GM12878 (cell line): ENCODE measurements around the gene TPD52L2. TPM values are rescaled to one million over a fixed set of nuclear protein-coding genes. Genes with fewer than 3 reads are reported as not detected.
A peak's percentile ranks its signal among the peaks of the same experiment; 100 is the strongest.

Experiments used
- ATAC-seq: fragments of 200-7000 bp; cut with Tn5 transposase; 3 replicates; pipeline ENCODE4 v1.9.1; 2020; ENCODE audit warnings: mild to moderate bottlenecking, moderate library complexity
- BruUV-seq: library from RNA; stranded (reverse); fragments of 400-500 nt; replicated peaks from 2 replicates; lab custom pipeline; 2021; lab: Mats Ljungman, UMichigan
- CTCF ChIA-PET: fragments of 300-600 bp; sonication (Branson Sonifier 250); formaldehyde crosslinking; extraction: SDS; loops from one replicate; lab custom pipeline; 2021; ENCODE audit warnings: inconsistent platforms; lab: Yijun Ruan, JAX
- POLR2A ChIA-PET: fragments of 350-600 bp; formaldehyde crosslinking; extraction: SDS; loops from one replicate; lab custom pipeline; 2021; ENCODE audit warnings: inconsistent platforms; lab: Charles Lee
- RAD21 ChIA-PET: fragments of 300-600 bp; sonication (Branson Sonifier 250); formaldehyde crosslinking; loops from one replicate; lab custom pipeline; 2023; ENCODE audit warnings: antibody characterized with exemption; ENCODE audit not compliant: unreplicated experiment; lab: Charles Lee
- SMC1A ChIA-PET: fragments of 300-600 bp; sonication (Branson Sonifier 250); formaldehyde crosslinking; loops from one replicate; lab custom pipeline; 2023; ENCODE audit not compliant: unreplicated experiment, uncharacterized antibody; lab: Charles Lee
- DNase-seq: peaks from one replicate; pipeline ENCODE4 v3.0.0-alpha.2; 2011; ENCODE audit warnings: low read depth, low spot score
- FAIRE-seq: peaks from 3 replicates; lab custom pipeline; 2011; peaks lifted over from hg19 to GRCh38; lab: Jason Lieb, UNC
- H2AFZ ChIP-seq: 2 replicates; pipeline ENCODE4 v1.6.0; 2011; ENCODE audit warnings: low read depth, low read length, control low read depth; ENCODE audit not compliant: control insufficient read depth
- H3K27ac ChIP-seq: 2 replicates; pipeline ENCODE4 v1.5.1; 2011; ENCODE audit warnings: control low read depth; ENCODE audit not compliant: control insufficient read depth, insufficient read depth
- H3K27me3 ChIP-seq, 2 experiments: replicated peaks in 1 of 2; 2 replicates each; pipeline versions ENCODE4 v1.6.0 to v1.6.1; 2011; ENCODE audit warnings: low read length in 1 of 2; ENCODE audit not compliant: control insufficient read depth in 2 of 2, insufficient read depth in 2 of 2
- H3K36me3 ChIP-seq, 2 experiments: 2 replicates each; pipeline ENCODE4 v1.5.1; 2011; ENCODE audit warnings: low read length in 1 of 2; ENCODE audit not compliant: control insufficient read depth in 2 of 2, insufficient read depth in 2 of 2
- H3K4me1 ChIP-seq: 2 replicates; pipeline ENCODE4 v1.6.1; 2011; ENCODE audit warnings: mild to moderate bottlenecking, low read length, moderate library complexity, mixed read lengths; ENCODE audit not compliant: control insufficient read depth, insufficient read depth
- H3K4me2 ChIP-seq: 2 replicates; pipeline ENCODE4 v1.6.0; 2011; ENCODE audit warnings: control low read depth; ENCODE audit not compliant: control insufficient read depth, insufficient read depth
- H3K4me3 ChIP-seq: fragments of 200-600 bp; sonication (generic); 2 replicates; pipeline ENCODE4 v1.5.1; 2016
- H3K79me2 ChIP-seq: 2 replicates; pipeline ENCODE4 v1.6.0; 2011; ENCODE audit warnings: low read length; ENCODE audit not compliant: control insufficient read depth, insufficient read depth
- H3K9ac ChIP-seq: 2 replicates; pipeline ENCODE4 v1.8.0; 2011; ENCODE audit warnings: low read length, control low read depth, mixed read lengths; ENCODE audit not compliant: control insufficient read depth, insufficient read depth
- H3K9me3 ChIP-seq: replicated peaks from 3 replicates; pipeline ENCODE4 v1.5.1; 2011; ENCODE audit warnings: mild to moderate bottlenecking, low read length; ENCODE audit not compliant: control insufficient read depth, insufficient read depth
- H4K20me1 ChIP-seq: 2 replicates; pipeline ENCODE4 v1.6.0; 2011; ENCODE audit not compliant: control insufficient read depth, insufficient read depth
- BMI1 ChIP-seq: fragments of 450-650 bp; IDR thresholded peaks from 2 replicates; pipeline ENCODE4 v1.6.1; 2016; ENCODE audit warnings: mild to moderate bottlenecking, moderate library complexity, borderline replicate concordance
- BRCA1 ChIP-seq: IDR thresholded peaks from 2 replicates; pipeline ENCODE4 v1.6.1; 2011; ENCODE audit warnings: low read depth, low read length, improper control_type of control experiment
- EED ChIP-seq: sonication (generic); IDR thresholded peaks from 2 replicates; pipeline ENCODE4 v1.6.1; 2016; ENCODE audit warnings: antibody characterized with exemption, low read depth
- FOS ChIP-seq: IDR thresholded peaks from 3 replicates; pipeline ENCODE4 v1.6.1; 2011; ENCODE audit warnings: borderline replicate concordance; ENCODE audit not compliant: insufficient read length; ENCODE audit errors: extremely low read depth
- IKZF2 ChIP-seq, 2 experiments: fragments of 450-650 bp; IDR thresholded peaks; 2 replicates each; pipeline ENCODE4 v1.6.1; 2017; ENCODE audit warnings: mild to moderate bottlenecking in 2 of 2, moderate library complexity in 2 of 2
- NFYB ChIP-seq: IDR thresholded peaks from 2 replicates; pipeline ENCODE4 v1.6.1; 2011; ENCODE audit warnings: low read depth, mild to moderate bottlenecking, low read length, improper control_type of control experiment, moderate library complexity; ENCODE audit not compliant: insufficient read depth
- PKNOX1 ChIP-seq: fragments of 450-650 bp; IDR thresholded peaks from 2 replicates; pipeline ENCODE4 v1.6.1; 2016; ENCODE audit warnings: mild to moderate bottlenecking
- RFX5 ChIP-seq: IDR thresholded peaks from 2 replicates; pipeline ENCODE4 v1.6.1; 2011; ENCODE audit warnings: low read depth, low read length, improper control_type of control experiment
- RUNX3 ChIP-seq: IDR thresholded peaks from 2 replicates; pipeline ENCODE4 v1.6.1; 2012; ENCODE audit warnings: low read length, inconsistent platforms
- SP1 ChIP-seq: IDR thresholded peaks from one replicate; pipeline ENCODE4 v1.6.1; 2011; ENCODE audit warnings: low read depth, low read length
- TARDBP ChIP-seq: IDR thresholded peaks from 2 replicates; pipeline ENCODE4 v1.6.1; 2016; ENCODE audit warnings: borderline replicate concordance
- WGBS: methylation state at CpG from one replicate; pipeline ENCODE4 v1.1.6; 2016; ENCODE audit warnings: low lambda C conversion rate; ENCODE audit not compliant: insufficient replicate concordance, insufficient coverage; ENCODE audit errors: missing lambda C conversion rate; 5-methylcytosine and 5-hydroxymethylcytosine counted together
- in situ Hi-C: fragments of 300-500 bp; cut with MboI; formaldehyde crosslinking; loops from 9 replicates; pipeline ENCODE4 v1.14.3; 2018; ENCODE audit warnings: mixed read lengths
- intact Hi-C: fragments of 100-400 bp; cut with micrococcal nuclease; formaldehyde crosslinking; loops from one replicate; pipeline ENCODE4 v1.14.2; 2022; ENCODE audit not compliant: unreplicated experiment
- polyA plus RNA-seq, 11 experiments: library from polyadenylated mRNA; depleted of rRNA in 4 of 11; unstranded in 6 of 11; stranded (reverse) in 5 of 11; fragments of >200 nt; fragmentation: Nextera tagmentation in 4 of 11; fragmentation: Illumina TruSeq in 1 of 11; extraction: Ambion mirVana in 4 of 11; extraction: Trizol in 1 of 11; gene quantifications; 1 replicate in 1 of 11; 2 replicates in 10 of 11; pipeline versions ENCODE4 v1.2.1 to v1.2.3, GENCODE V29; 2011 to 2016; ENCODE audit warnings: inconsistent platforms in 2 of 11, missing spikeins in 2 of 11, low read depth in 1 of 11
- total RNA-seq, 4 experiments: library from RNA; depleted of rRNA in 3 of 4; stranded (reverse); fragments of >200 nt in 3 of 4; fragmentation: Illumina TruSeq in 1 of 4; extraction: Trizol in 1 of 4; gene quantifications; 2 replicates each; pipeline versions ENCODE4 v1.2.1 to v1.2.3, GENCODE V29; 2013 to 2021
- TF ChIP-seq, protein P1 (sequence below): IDR thresholded peaks from 2 replicates; pipeline ENCODE4 v1.6.1; 2011; ENCODE audit warnings: mild to moderate bottlenecking, low read depth, low read length, moderate library complexity; ENCODE audit not compliant: insufficient replicate concordance

TPD52L2 gene
- total and polyA plus RNA-seq, 10 of the 15 experiments (the other 5 are each of a cell fraction or from before 2014, with no cell fraction given), result 1.6 to 71.0 (median 46.3) TPM

DNA sequence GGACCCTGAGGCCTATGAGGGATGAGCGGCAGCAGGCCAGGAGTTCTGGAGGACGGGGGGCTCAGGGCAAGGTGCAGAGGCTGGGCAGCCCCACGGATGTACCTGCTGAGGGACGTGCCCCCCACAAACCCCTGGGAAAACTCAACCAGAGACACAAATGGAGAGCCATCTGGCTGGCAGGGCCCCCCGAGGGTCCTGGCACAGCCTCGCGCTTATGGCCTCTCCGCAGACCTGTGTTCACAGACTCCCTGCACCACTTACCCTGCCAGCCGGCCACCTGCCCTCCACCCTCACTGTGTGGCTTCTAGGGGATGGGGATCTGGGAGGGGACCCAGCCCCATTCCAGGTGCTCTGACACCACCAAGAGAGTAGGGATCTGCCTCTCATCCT, 30.6 kb upstream of the TPD52L2 start:
- H2AFZ ChIP-seq, result no peak overlapping the region
- POLR2A ChIA-PET, result no interaction called here

GRCh38 chr20:63835021-63835858, 29.8 kb upstream of the TPD52L2 start:
- Histone ChIP-seq H3K4me1 (no peaks in the 10 kb centered on the region), H3K27ac (no peak overlapping the region), H3K79me2 (no peaks in the 10 kb centered on the region), H3K4me2 (no peak overlapping the region), H2AFZ (no peak overlapping the region), H3K36me3 (no peaks in the 10 kb centered on the region), H3K9me3 (no peaks in the 10 kb centered on the region), H3K9ac (no peak overlapping the region), H3K27me3 (no peaks in the 10 kb centered on the region; a peak in 1 of 4 replicates), H4K20me1 (no peaks in the 10 kb centered on the region), H3K4me3 (no peak overlapping the region)
- ATAC-seq (peak; percentile 83), DNase-seq (no peak), FAIRE-seq (no peak)
- intact Hi-C loops (no loop called here), in situ Hi-C loops (no loop called here)
- TF ChIP-seq RUNX3, result peak; percentile 29
- TF ChIP-seq SP1, result peak; percentile 82
- TF ChIP-seq BRCA1, result no peak
- peak; percentile 51; the same call in 1 of the 2 replicates for TF ChIP-seq NFYB
- TF ChIP-seq TARDBP, result no peak
- TF ChIP-seq, protein P1, sequence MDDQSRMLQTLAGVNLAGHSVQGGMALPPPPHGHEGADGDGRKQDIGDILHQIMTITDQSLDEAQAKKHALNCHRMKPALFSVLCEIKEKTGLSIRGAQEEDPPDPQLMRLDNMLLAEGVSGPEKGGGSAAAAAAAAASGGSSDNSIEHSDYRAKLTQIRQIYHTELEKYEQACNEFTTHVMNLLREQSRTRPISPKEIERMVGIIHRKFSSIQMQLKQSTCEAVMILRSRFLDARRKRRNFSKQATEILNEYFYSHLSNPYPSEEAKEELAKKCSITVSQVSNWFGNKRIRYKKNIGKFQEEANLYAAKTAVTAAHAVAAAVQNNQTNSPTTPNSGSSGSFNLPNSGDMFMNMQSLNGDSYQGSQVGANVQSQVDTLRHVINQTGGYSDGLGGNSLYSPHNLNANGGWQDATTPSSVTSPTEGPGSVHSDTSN, result peak; percentile 90
- no peak for TF ChIP-seq IKZF2 (IDR thresholded peaks at IDR 0.05)
- peak; percentile 76 for TF ChIP-seq BMI1
- no peak for TF ChIP-seq FOS
- TF ChIP-seq PKNOX1, result peak; percentile 95
- no peak for TF ChIP-seq RFX5
- no TSS peak for BruUV-seq
- ChIA-PET RAD21 (no interaction called here), POLR2A (no interaction called here), CTCF (no interaction called here), SMC1A (no interaction called here)
- 26% methylated on average over 14 of the region's 21 CpGs for WGBS

More for the DNA sequence above, 30.6 kb upstream of the TPD52L2 start:
- SMC1A ChIA-PET, result no interaction called here
- no peaks in the 10 kb centered on the region for H3K36me3 ChIP-seq
- H4K20me1 ChIP-seq, result no peaks in the 10 kb centered on the region
- FAIRE-seq, result no peak
- no peaks in the 10 kb centered on the region for H3K9me3 ChIP-seq
- no peak overlapping the region for H3K9ac ChIP-seq
- TF ChIP-seq EED, result no peak
- H3K79me2 ChIP-seq, result no peaks in the 10 kb centered on the region
- CTCF ChIA-PET, result no interaction called here
- no TSS peak for BruUV-seq
- intact Hi-C loops (no loop called here), in situ Hi-C loops (no loop called here)
- H3K4me2 ChIP-seq, result no peak overlapping the region
- no peaks in the 10 kb centered on the region; the same call in 1 of the 2 replicates for H3K4me1 ChIP-seq
- 65% methylated on average over 9 of the region's 9 CpGs for WGBS
- RAD21 ChIA-PET, result no interaction called here
- no peak overlapping the region for H3K4me3 ChIP-seq
- peaks cover 0 to 3% of the 10 kb centered on the region in 2 experiments; a peak in 2 of 4 replicates for H3K27me3 ChIP-seq
- no peak for DNase-seq
- H3K27ac ChIP-seq, result no peak overlapping the region
- no peak for ATAC-seq
